H1 (cell line): Measurements from ENCODE around the gene LAYN. TPM values are rescaled to one million over a fixed set of nuclear protein-coding genes. Genes with fewer than 3 reads are reported as not detected.

Experiments used
- CTCF ChIA-PET: fragments of 300-600 bp; sonication (Branson Sonifier 250); formaldehyde crosslinking; loops from one replicate; lab custom pipeline; 2021; ENCODE audit not compliant: partially characterized antibody; lab: Charles Lee
- POLR2A ChIA-PET: fragments of 300-600 bp; sonication (Branson Sonifier 250); formaldehyde crosslinking; loops from one replicate; lab custom pipeline; 2021; ENCODE audit warnings: inconsistent platforms; ENCODE audit not compliant: partially characterized antibody; lab: Charles Lee
- DNase-seq, 2 experiments: peaks; one replicate each; pipeline versions ENCODE4 v3.0.0 to v3.0.0-alpha.2; 2010 to 2022; ENCODE audit warnings: low spot score in 2 of 2, low read depth in 1 of 2, mixed read lengths in 1 of 2
- FAIRE-seq: peaks from 2 replicates; lab custom pipeline; 2011; peaks lifted over from hg19 to GRCh38; lab: Jason Lieb, UNC
- H2AFZ ChIP-seq: 2 replicates; pipeline ENCODE4 v1.8.1; 2012; ENCODE audit warnings: low read length, inconsistent platforms
- H2AK5ac ChIP-seq: 2 replicates; pipeline ENCODE4 v1.6.1; 2013; ENCODE audit warnings: low read depth, low read length
- H2BK120ac ChIP-seq: replicated peaks from 2 replicates; pipeline ENCODE3; 2013; ENCODE audit warnings: low read depth, low read length, inconsistent platforms
- H2BK12ac ChIP-seq: 2 replicates; pipeline ENCODE4 v1.6.1; 2013; ENCODE audit warnings: low read depth, low read length
- H2BK15ac ChIP-seq: 2 replicates; pipeline ENCODE4 v1.6.1; 2013; ENCODE audit warnings: low read length
- H2BK20ac ChIP-seq: 2 replicates; pipeline ENCODE4 v1.6.1; 2013; ENCODE audit warnings: low read length
- H2BK5ac ChIP-seq: 2 replicates; pipeline ENCODE4 v1.6.1; 2013; ENCODE audit warnings: low read depth, low read length
- H3K14ac ChIP-seq: 2 replicates; pipeline ENCODE4 v1.6.1; 2013; ENCODE audit warnings: inconsistent platforms; ENCODE audit not compliant: insufficient read length
- H3K18ac ChIP-seq: 2 replicates; pipeline ENCODE4 v1.6.1; 2013; ENCODE audit warnings: low read length; ENCODE audit errors: extremely low read depth
- H3K23ac ChIP-seq: 2 replicates; pipeline ENCODE4 v1.6.1; 2013; ENCODE audit warnings: inconsistent platforms; ENCODE audit not compliant: insufficient read length
- H3K23me2 ChIP-seq: 2 replicates; pipeline ENCODE4 v1.6.1; 2013; ENCODE audit warnings: low read depth, low read length
- H3K27ac ChIP-seq: 2 replicates; pipeline ENCODE4 v1.6.1; 2011; ENCODE audit warnings: low read depth, low read length, inconsistent platforms
- H3K27me3 ChIP-seq, 4 experiments: replicated peaks in 1 of 4; 1 replicate in 1 of 4; 2 replicates in 3 of 4; pipeline versions ENCODE4 v1.6.1 to v1.8.1; 2011 to 2013; ENCODE audit warnings: low read length in 3 of 4, mild to moderate bottlenecking in 3 of 4, inconsistent platforms in 2 of 4, mixed read lengths in 2 of 4, moderate library complexity in 1 of 4; ENCODE audit not compliant: control insufficient read depth in 3 of 4, insufficient read depth in 3 of 4; ENCODE audit errors: extremely low read depth in 1 of 4
- H3K36me3 ChIP-seq, 4 experiments: 2 replicates each; pipeline versions ENCODE4 v1.6.1 to v1.8.1; 2011 to 2013; ENCODE audit warnings: mild to moderate bottlenecking in 4 of 4, low read length in 3 of 4, moderate library complexity in 2 of 4, control low read depth in 1 of 4, inconsistent platforms in 1 of 4; ENCODE audit not compliant: insufficient read depth in 4 of 4, control insufficient read depth in 2 of 4
- H3K4ac ChIP-seq: replicated peaks from 2 replicates; pipeline ENCODE3; 2013; ENCODE audit warnings: low read length, low read depth, mixed read lengths, inconsistent platforms; ENCODE audit not compliant: insufficient read length
- H3K4me1 ChIP-seq, 4 experiments: replicated peaks in 1 of 4; 1 replicate in 1 of 4; 2 replicates in 3 of 4; pipeline versions ENCODE4 v1.6.1 to v1.8.1; 2011 to 2013; ENCODE audit warnings: low read length in 3 of 4, inconsistent platforms in 2 of 4, mixed read lengths in 1 of 4; ENCODE audit not compliant: insufficient read depth in 4 of 4, control insufficient read depth in 3 of 4
- H3K4me2 ChIP-seq, 2 experiments: 2 replicates each; pipeline versions ENCODE4 v1.6.1 to v1.8.1; 2011 to 2013; ENCODE audit warnings: low read depth in 2 of 2, low read length in 2 of 2, control low read depth in 1 of 2, inconsistent platforms in 1 of 2, mild to moderate bottlenecking in 1 of 2; ENCODE audit not compliant: insufficient read depth in 1 of 2
- H3K4me3 ChIP-seq, 4 experiments: fragments of 200-600, 300-600 bp in 1 of 4; sonication (generic), shearing (Covaris generic), sonication (Bioruptor Twin) in 1 of 4; 2 replicates each; pipeline versions ENCODE4 v1.5.1 to v1.8.1; 2011 to 2016; ENCODE audit warnings: low read length in 4 of 4, low read depth in 3 of 4, control low read depth in 2 of 4, inconsistent platforms in 2 of 4, mild to moderate bottlenecking in 2 of 4, mixed read lengths in 1 of 4, moderate library complexity in 1 of 4; ENCODE audit not compliant: insufficient read depth in 2 of 4; ENCODE audit errors: extremely low read depth in 1 of 4
- H3K56ac ChIP-seq: replicated peaks from 2 replicates; pipeline ENCODE3; 2013; ENCODE audit warnings: low read depth, mild to moderate bottlenecking, mixed read lengths, low read length, inconsistent platforms; ENCODE audit not compliant: insufficient read length
- H3K79me1 ChIP-seq: 2 replicates; pipeline ENCODE4 v1.6.1; 2013; ENCODE audit warnings: low read depth, low read length, control low read depth
- H3K79me2 ChIP-seq, 2 experiments: 2 replicates each; pipeline versions ENCODE4 v1.6.1 to v1.8.1; 2012 to 2013; ENCODE audit warnings: low read length in 2 of 2, mild to moderate bottlenecking in 2 of 2, inconsistent platforms in 1 of 2; ENCODE audit not compliant: insufficient read depth in 2 of 2, control insufficient read depth in 1 of 2
- H3K9ac ChIP-seq, 4 experiments: replicated peaks in 1 of 4; 1 replicate in 1 of 4; 2 replicates in 3 of 4; pipeline versions ENCODE4 v1.6.1 to v1.8.1; 2011 to 2013; ENCODE audit warnings: low read depth in 3 of 4, low read length in 3 of 4, control low read depth in 2 of 4, mild to moderate bottlenecking in 2 of 4, moderate library complexity in 2 of 4, inconsistent platforms in 1 of 4; ENCODE audit errors: extremely low read depth in 1 of 4
- H3K9me3 ChIP-seq, 2 experiments: 2 replicates each; pipeline versions ENCODE4 v1.6.1 to v1.8.1; 2012 to 2013; ENCODE audit warnings: mild to moderate bottlenecking in 2 of 2, moderate library complexity in 2 of 2, control low read depth in 1 of 2, inconsistent platforms in 1 of 2, low read depth in 1 of 2, low read length in 1 of 2, mixed read lengths in 1 of 2; ENCODE audit not compliant: insufficient read depth in 2 of 2
- H4K20me1 ChIP-seq, 2 experiments: replicated peaks in 1 of 2; 2 replicates each; pipeline versions ENCODE3 to v1.8.1; 2011 to 2013; ENCODE audit warnings: inconsistent platforms in 2 of 2, low read length in 2 of 2, mild to moderate bottlenecking in 1 of 2; ENCODE audit not compliant: insufficient read depth in 2 of 2, control insufficient read depth in 1 of 2
- H4K5ac ChIP-seq: 2 replicates; pipeline ENCODE4 v1.6.1; 2013; ENCODE audit warnings: low read length, low read depth, mixed read lengths, inconsistent platforms; ENCODE audit not compliant: insufficient read length
- H4K8ac ChIP-seq: 2 replicates; pipeline ENCODE4 v1.8.0; 2013; ENCODE audit warnings: mild to moderate bottlenecking, moderate library complexity, low read length, inconsistent platforms; ENCODE audit not compliant: insufficient read depth; ENCODE audit errors: extremely low read depth
- H4K91ac ChIP-seq: replicated peaks from 2 replicates; pipeline ENCODE3; 2013; ENCODE audit warnings: low read length, mixed read lengths, inconsistent platforms; ENCODE audit not compliant: insufficient read length
- CREB1 ChIP-seq: IDR thresholded peaks from 2 replicates; pipeline ENCODE4 v1.6.1; 2012; ENCODE audit warnings: inconsistent platforms
- HDAC6 ChIP-seq: IDR thresholded peaks from one replicate; pipeline ENCODE4 v1.7.1; 2012; ENCODE audit warnings: low read depth, mild to moderate bottlenecking, inconsistent platforms, low read length, moderate library complexity
- KDM1A ChIP-seq: fragments of 200-600, 300-600 bp; sonication (generic); IDR thresholded peaks from 2 replicates; pipeline ENCODE4 v1.7.1; 2016; ENCODE audit warnings: mild to moderate bottlenecking, low read length, borderline replicate concordance
- NRF1 ChIP-seq: IDR thresholded peaks from 2 replicates; pipeline ENCODE4 v1.6.1; 2011; ENCODE audit warnings: mild to moderate bottlenecking, low read depth, low read length, improper control_type of control experiment
- POLR2AphosphoS5 ChIP-seq: IDR thresholded peaks from 2 replicates; pipeline ENCODE4 v1.6.1; 2011; ENCODE audit warnings: low read depth, low read length
- SIRT6 ChIP-seq: IDR thresholded peaks from one replicate; pipeline ENCODE4 v1.7.1; 2012; ENCODE audit warnings: low read length, inconsistent platforms
- SP1 ChIP-seq: IDR thresholded peaks from 2 replicates; pipeline ENCODE4 v1.6.1; 2011; ENCODE audit warnings: low read depth, low read length
- SUZ12 ChIP-seq: fragments of 200-600 bp; sonication (generic); IDR thresholded peaks from 2 replicates; pipeline ENCODE4 v1.6.1; 2012; ENCODE audit warnings: mild to moderate bottlenecking, inconsistent platforms, low read length, moderate library complexity, mixed read lengths
- ZNF274 ChIP-seq: IDR thresholded peaks from 2 replicates; pipeline ENCODE4 v1.7.0; 2012; ENCODE audit warnings: low read length, borderline replicate concordance; ENCODE audit errors: extremely low read depth
- WGBS, 2 experiments: shearing (Covaris generic) in 1 of 2; methylation state at CpG; one replicate each; pipeline versions ENCODE4 v1.1.6 to v1.1.7; 2013 to 2015; ENCODE audit warnings: low lambda C conversion rate in 2 of 2, mixed read lengths in 2 of 2, inconsistent platforms in 1 of 2, low coverage in 1 of 2, missing lambda C conversion rate in 1 of 2; ENCODE audit not compliant: insufficient replicate concordance in 2 of 2, insufficient coverage in 1 of 2, insufficient read length in 1 of 2; ENCODE audit errors: extremely low coverage in 1 of 2, missing lambda C conversion rate in 1 of 2; 5-methylcytosine and 5-hydroxymethylcytosine counted together
- polyA plus RNA-seq, 7 experiments: library from polyadenylated mRNA; depleted of rRNA in 3 of 7; stranded (reverse) in 5 of 7; unstranded in 2 of 7; fragments of >200 nt in 5 of 7; fragments of 200-250 nt in 2 of 7; gene quantifications; 1 replicate in 5 of 7; 2 replicates in 1 of 7; 4 replicates in 1 of 7; pipeline versions ENCODE4 v1.2.1 to v1.2.3, GENCODE V29; 2011 to 2013; ENCODE audit warnings: missing spikeins in 2 of 7, mixed read lengths in 2 of 7
- total RNA-seq: library from RNA; stranded (reverse); fragmentation: NEBNext Ultra II Directional; extraction: Animal tissue kit (Norgen Biotek cat#: 25700); gene quantifications from 2 replicates; pipeline ENCODE4 v1.2.1, GENCODE V29; 2021

Gene LAYN
- total and polyA plus RNA-seq, 2 of the 8 experiments (the other 6 are each of a cell fraction or from before 2014, with no cell fraction given), result 4.2 to 9.3 TPM

DNA sequence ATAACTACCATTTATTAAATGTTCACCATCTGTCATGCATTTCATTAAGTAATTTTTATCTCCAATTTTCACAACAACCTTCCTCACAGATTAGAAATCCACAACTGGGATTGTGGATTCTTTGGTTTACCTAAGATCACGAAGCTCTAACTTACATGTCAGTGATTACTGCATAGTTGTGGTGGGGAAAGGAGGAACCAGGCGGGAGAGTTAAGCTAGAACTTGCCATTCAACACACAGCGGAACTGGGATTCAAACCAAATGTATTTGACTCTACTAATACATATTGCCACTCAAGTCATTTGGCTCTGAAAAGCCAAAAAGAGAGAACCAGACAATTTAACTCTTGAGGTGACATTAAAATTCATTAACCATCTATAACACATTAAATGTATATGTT lies 10.4 kb upstream of the LAYN start:
- Histone ChIP-seq H3K4ac (no peak overlapping the region), H3K9me3 (no peaks in the 10 kb centered on the region), H4K5ac (no peak overlapping the region), H4K8ac (no peak overlapping the region), H3K4me2 (no peak overlapping the region), H2BK20ac (no peak overlapping the region), H3K23ac (no peak overlapping the region), H2AK5ac (no peak overlapping the region), H3K18ac (no peak overlapping the region), H2AFZ (no peak overlapping the region), H3K36me3 (no peaks in the 10 kb centered on the region), H3K14ac (no peak overlapping the region), H3K4me1 (peaks cover 0 to 4% (median 0%) of the 10 kb centered on the region in 4 experiments; a peak in 1 of 7 replicates), H3K56ac (no peak overlapping the region), H3K79me2 (no peaks in the 10 kb centered on the region), H3K79me1 (no peaks in the 10 kb centered on the region), H2BK5ac (no peak overlapping the region), H4K91ac (no peak overlapping the region), H4K20me1 (no peaks in the 10 kb centered on the region), H3K9ac (no peak overlapping the region), H2BK120ac (no peak overlapping the region), H2BK12ac (no peak overlapping the region), H3K27ac (no peak overlapping the region), H2BK15ac (no peak overlapping the region), H3K23me2 (no peaks in the 10 kb centered on the region), H3K4me3 (no peak overlapping the region), H3K27me3 (no peaks in the 10 kb centered on the region; a peak in 1 of 7 replicates)
- CTCF ChIA-PET, result interaction anchor here (0.5 to 2.2 kb wide), 4 partner anchors 12 to 1072 kb away, joined by 3 to 6 read pairs (median 3); no protein-coding TSS in a partner anchor
- no peak for FAIRE-seq
- POLR2A ChIA-PET, result no interaction called here
- WGBS, 2 experiments, result 80% methylated on average over 3 of the region's 3 CpGs; no CpG with 5 or more reads in 1 of the 2 experiments
- DNase-seq, result no peak
- no peak for TF ChIP-seq SUZ12
- TF ChIP-seq ZNF274, result no peak
- TF ChIP-seq NRF1, result no peak
- TF ChIP-seq CREB1, result no peak
- no peak for TF ChIP-seq KDM1A
- no peak for TF ChIP-seq SIRT6
- no peak for TF ChIP-seq HDAC6
- no peak for TF ChIP-seq POLR2AphosphoS5
- no peak for TF ChIP-seq SP1
